Activated CD4-positive, alpha-beta memory T cell treated with anti-CD3 and anti-CD28 coated beads, Interleukin-2, amount 10 ng/mL, durations not matched to agents 7 days and 5 days (primary cell): ENCODE measurements around the gene VPS37B. TPM values are rescaled to one million over a fixed set of nuclear protein-coding genes. Genes with fewer than 3 reads are reported as not detected.

ENCODE experiments used
- CTCF ChIA-PET: fragments of 350-600 bp; sonication (Branson Sonifier 250); formaldehyde crosslinking; loops from one replicate; lab custom pipeline; 2021; ENCODE audit warnings: antibody characterized with exemption, inconsistent platforms; lab: Charles Lee
- POLR2A ChIA-PET: fragments of 350-600 bp; sonication (Branson Sonifier 250); formaldehyde crosslinking; loops from one replicate; lab custom pipeline; 2021; ENCODE audit warnings: antibody characterized with exemption; lab: Charles Lee
- DNase-seq: peaks from one replicate; pipeline ENCODE4 v3.0.0-alpha.2; 2020
- H3K27ac Mint-ChIP-seq: one replicate; pipeline ENCODE4 v1.8.0; 2021; ENCODE audit warnings: mild to moderate bottlenecking, mixed read lengths
- H3K27me3 Mint-ChIP-seq: one replicate; pipeline ENCODE4 v1.8.0; 2021; ENCODE audit warnings: mixed read lengths
- H3K36me3 Mint-ChIP-seq: one replicate; pipeline ENCODE4 v1.8.0; 2021; ENCODE audit warnings: low read depth, mixed read lengths
- H3K4me1 Mint-ChIP-seq: one replicate; pipeline ENCODE4 v1.8.0; 2021; ENCODE audit warnings: mixed read lengths
- H3K4me3 Mint-ChIP-seq: one replicate; pipeline ENCODE4 v1.8.0; 2021; ENCODE audit warnings: mild to moderate bottlenecking, mixed read lengths
- H3K9me3 Mint-ChIP-seq: one replicate; pipeline ENCODE4 v1.8.0; 2021; ENCODE audit warnings: mixed read lengths
- total RNA-seq, 2 experiments: library from RNA; stranded (reverse); gene quantifications; one replicate each; pipeline ENCODE4 v1.2.3, GENCODE V29; 2021

VPS37B gene
- total RNA-seq, 2 experiments from 2014 or later, result 27.1 to 27.7 TPM

- Mint-ChIP-seq H3K4me1 (peaks cover 86% of the 10 kb centered on the region), H3K27ac (no peak overlapping the region), H3K27me3 (peaks cover 1% of the 10 kb centered on the region), H3K36me3 (peaks cover 44% of the 10 kb centered on the region), H3K4me3 (no peak overlapping the region), H3K9me3 (no peaks in the 10 kb centered on the region)
- ChIA-PET POLR2A (interaction anchor here (1.4 to 5.4 kb wide), 3 partner anchors 12 to 23 kb away, joined by 4 to 32 read pairs (median 4); no protein-coding TSS in a partner anchor), CTCF (no interaction called here)
- DNase-seq, result no peak
Measured at GRCh38 chr12:122875590-122876220, 20.2 kb downstream of the VPS37B start.

GRCh38 chr12:122874081-122874480, 21.8 kb downstream of the VPS37B start:
- Mint-ChIP-seq H3K36me3 (peaks cover 53% of the 10 kb centered on the region), H3K27me3 (peaks cover 1% of the 10 kb centered on the region), H3K4me1 (peaks cover 76% of the 10 kb centered on the region), H3K9me3 (no peaks in the 10 kb centered on the region), H3K4me3 (no peak overlapping the region), H3K27ac (no peak overlapping the region)
- DNase-seq, result no peak
- POLR2A ChIA-PET, result interaction anchor here (1.0 to 5.4 kb wide), 4 partner anchors 13 to 358 kb away, joined by 3 to 32 read pairs (median 4); no protein-coding TSS in a partner anchor
- CTCF ChIA-PET, result interaction anchor here (0.6 to 1.4 kb wide), 2 partner anchors 251 to 364 kb away, joined by 3 to 4 read pairs; no protein-coding TSS in a partner anchor

- Mint-ChIP-seq H3K4me1 (peaks cover 71% of the 10 kb centered on the region), H3K36me3 (peaks cover 58% of the 10 kb centered on the region), H3K27me3 (peaks cover 1% of the 10 kb centered on the region), H3K9me3 (no peaks in the 10 kb centered on the region), H3K27ac (no peak overlapping the region), H3K4me3 (no peak overlapping the region)
- POLR2A ChIA-PET, result interaction anchor here (1.0 to 5.4 kb wide), 3 partner anchors 14 to 358 kb away, joined by 3 to 32 read pairs (median 4); no protein-coding TSS in a partner anchor
- DNase-seq, result no peak
- CTCF ChIA-PET, result interaction anchor here (0.6 to 1.4 kb wide), 2 partner anchors 251 to 365 kb away, joined by 3 to 4 read pairs; no protein-coding TSS in a partner anchor
Measured at GRCh38 chr12:122873540-122873939, 22.4 kb downstream of the VPS37B start.

GRCh38 chr12:122872815-122873361, 23.0 kb downstream of the VPS37B start:
- Mint-ChIP-seq H3K36me3 (peaks cover 58% of the 10 kb centered on the region), H3K27me3 (peaks cover 1% of the 10 kb centered on the region), H3K9me3 (no peaks in the 10 kb centered on the region), H3K4me1 (peaks cover 65% of the 10 kb centered on the region), H3K4me3 (no peak overlapping the region), H3K27ac (no peak overlapping the region)
- no peak for DNase-seq
- POLR2A ChIA-PET, result interaction anchor here (1.3 to 5.4 kb wide), 7 partner anchors 11 to 101 kb away, joined by 3 to 32 read pairs (median 10); partner anchors contain the start of gene VPS37B
- CTCF ChIA-PET, result interaction anchor here (0.6 to 2.5 kb wide), 7 partner anchors 8 to 80 kb away, joined by 3 to 23 read pairs (median 7); no protein-coding TSS in a partner anchor

- peaks cover 59% of the 10 kb centered on the region for H3K4me1 Mint-ChIP-seq
- CTCF ChIA-PET, result interaction anchor here (0.6 to 2.5 kb wide), 10 partner anchors 9 to 81 kb away, joined by 3 to 23 read pairs (median 4); no protein-coding TSS in a partner anchor
Measured at GRCh38 chr12:122871851-122872780, 23.8 kb downstream of the VPS37B start.

GRCh38 chr12:122870867-122871664, 24.9 kb downstream of the VPS37B start:
- Mint-ChIP-seq H3K9me3 (no peaks in the 10 kb centered on the region), H3K27ac (peak overlapping the region; percentile 72)

More at GRCh38 chr12:122871851-122872780, 23.8 kb downstream of the VPS37B start:
- peak overlapping the region; percentile 72 for H3K27ac Mint-ChIP-seq
- H3K4me3 Mint-ChIP-seq, result peak overlapping the region; percentile 69
- H3K36me3 Mint-ChIP-seq, result peaks cover 53% of the 10 kb centered on the region
- peak; percentile 64 for DNase-seq
- H3K27me3 Mint-ChIP-seq, result peaks cover 1% of the 10 kb centered on the region
- POLR2A ChIA-PET, result interaction anchor here (1.1 to 5.4 kb wide), 14 partner anchors 10 to 362 kb away, joined by 3 to 32 read pairs (median 6); partner anchors contain the start of genes MPHOSPH9, MTRFR and VPS37B
- H3K9me3 Mint-ChIP-seq, result no peaks in the 10 kb centered on the region

GRCh38 chr12:122870163-122870842, 25.6 kb downstream of the VPS37B start:
- DNase-seq, result no peak
- Mint-ChIP-seq H3K4me3 (no peak overlapping the region), H3K27ac (no peak overlapping the region), H3K4me1 (peaks cover 42% of the 10 kb centered on the region), H3K27me3 (peaks cover 1% of the 10 kb centered on the region), H3K9me3 (no peaks in the 10 kb centered on the region), H3K36me3 (peaks cover 56% of the 10 kb centered on the region)
- ChIA-PET POLR2A (interaction anchor here (1.0 to 5.4 kb wide), 8 partner anchors 10 to 363 kb away, joined by 3 to 32 read pairs (median 6); partner anchors contain the start of genes MPHOSPH9 and MTRFR), CTCF (interaction anchor here (0.5 to 2.5 kb wide), 5 partner anchors 9 to 368 kb away, joined by 3 to 23 read pairs (median 3); no protein-coding TSS in a partner anchor)

More at GRCh38 chr12:122870867-122871664, 24.9 kb downstream of the VPS37B start:
- CTCF ChIA-PET, result interaction anchor here (0.5 to 2.5 kb wide), 11 partner anchors 10 to 367 kb away, joined by 3 to 23 read pairs (median 4); no protein-coding TSS in a partner anchor
- Mint-ChIP-seq H3K4me3 (peak overlapping the region; percentile 69), H3K36me3 (peaks cover 55% of the 10 kb centered on the region), H3K27me3 (peaks cover 1% of the 10 kb centered on the region), H3K4me1 (peaks cover 48% of the 10 kb centered on the region)
- DNase-seq, result no peak
- POLR2A ChIA-PET, result interaction anchor here (1.0 to 5.4 kb wide), 14 partner anchors 9 to 363 kb away, joined by 3 to 32 read pairs (median 5); partner anchors contain the start of genes MPHOSPH9, MTRFR and VPS37B

- no peak overlapping the region for H3K27ac Mint-ChIP-seq
- POLR2A ChIA-PET, result interaction anchor here (1.4 to 4.0 kb wide), 2 partner anchors 24 to 29 kb away, joined by 3 to 23 read pairs; no protein-coding TSS in a partner anchor
- peaks cover 65% of the 10 kb centered on the region for H3K36me3 Mint-ChIP-seq
- CTCF ChIA-PET, result interaction anchor here (0.7 to 1.5 kb wide), 3 partner anchors 61 to 369 kb away, joined by 3 read pairs; no protein-coding TSS in a partner anchor
- DNase-seq, result no peak
- H3K4me1 Mint-ChIP-seq, result peaks cover 38% of the 10 kb centered on the region
- H3K9me3 Mint-ChIP-seq, result no peaks in the 10 kb centered on the region
- peaks cover 1% of the 10 kb centered on the region for H3K27me3 Mint-ChIP-seq
- no peak overlapping the region for H3K4me3 Mint-ChIP-seq
Measured at GRCh38 chr12:122869207-122869973, 26.5 kb downstream of the VPS37B start.

- Mint-ChIP-seq H3K36me3 (peaks cover 59% of the 10 kb centered on the region), H3K4me1 (peaks cover 30% of the 10 kb centered on the region), H3K9me3 (no peaks in the 10 kb centered on the region), H3K27ac (no peak overlapping the region), H3K27me3 (peaks cover 1% of the 10 kb centered on the region), H3K4me3 (no peak overlapping the region)
- CTCF ChIA-PET, result interaction anchor here (1.0 kb wide), 1 partner anchor 62 kb away, joined by 3 read pairs; no protein-coding TSS in a partner anchor
- POLR2A ChIA-PET, result interaction anchor here (2.4 kb wide), 1 partner anchor 78 kb away, joined by 6 read pairs; no protein-coding TSS in a partner anchor
- DNase-seq, result no peak
Measured at GRCh38 chr12:122868471-122869177, 27.3 kb downstream of the VPS37B start.
